K562 (cell line): ENCODE measurements around the gene ROR2.

ENCODE experiments used
- CBFB ChIP-seq: sonication (generic); formaldehyde crosslinking; IDR thresholded peaks from 2 replicates; pipeline ENCODE4 v1.4.0; 2020; ENCODE audit warnings: mild to moderate bottlenecking, missing genetic modification reagents
- EP300 ChIP-seq: IDR thresholded peaks from 2 replicates; pipeline ENCODE4 v1.6.1; 2012; ENCODE audit warnings: low read length, improper control_type of control experiment
- GTF2F1 ChIP-seq: IDR thresholded peaks from 2 replicates; pipeline ENCODE4 v1.6.1; 2011; ENCODE audit warnings: low read depth, low read length, improper control_type of control experiment
- RAD21 ChIP-seq, 2 experiments: fragments of 250-450 bp in 1 of 2; fragments of 450-650 bp in 1 of 2; sonication (Bioruptor Pico) in 1 of 2; formaldehyde crosslinking in 1 of 2; IDR thresholded peaks in 1 of 2; conservative IDR thresholded peaks in 1 of 2; 2 replicates each; pipeline versions ENCODE4 v1.4.0 to v1.8.0; 2020 to 2022; ENCODE audit warnings: mild to moderate bottlenecking in 2 of 2, moderate library complexity in 1 of 2
- TBL1XR1 ChIP-seq, 2 experiments: IDR thresholded peaks; 2 replicates each; pipeline ENCODE4 v1.6.1; 2012; ENCODE audit warnings: improper control_type of control experiment in 2 of 2, low read length in 2 of 2, mild to moderate bottlenecking in 1 of 2

DNA sequence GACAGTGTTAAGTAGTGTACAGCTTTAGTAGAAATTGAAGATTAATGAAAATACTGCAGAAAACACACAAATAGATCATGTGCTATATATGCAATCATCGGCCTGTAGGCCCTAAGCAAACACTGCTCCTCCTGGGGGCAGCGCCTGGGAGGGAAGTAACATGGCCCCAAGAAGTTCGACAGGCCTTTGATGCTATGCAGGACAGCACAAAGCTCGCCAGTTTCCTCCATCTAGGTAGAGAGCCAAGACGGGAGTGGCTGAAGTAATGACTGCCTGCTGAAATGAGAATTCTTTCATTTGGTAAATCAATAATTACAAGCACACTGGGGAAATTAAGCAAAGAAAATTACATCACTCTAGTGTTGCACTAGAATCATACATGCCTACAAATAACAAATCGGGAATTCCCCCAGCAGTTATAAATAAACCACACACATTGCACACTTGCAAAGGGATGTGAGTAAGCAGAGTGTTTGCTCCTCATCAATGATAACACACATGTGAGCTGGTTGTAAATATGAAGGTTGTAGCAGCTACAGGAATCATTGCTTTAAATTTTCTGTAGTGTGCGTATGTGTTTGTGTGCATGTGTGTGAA, 306.4 kb downstream of the ROR2 start:
- no peak for TF ChIP-seq TBL1XR1 (IDR thresholded peaks at IDR 0.05; ENCODE audit: low read length in 2 of 2)
- TF ChIP-seq EP300: no peak
- TF ChIP-seq CBFB: no peak
- TF ChIP-seq GTF2F1: no peak
- TF ChIP-seq RAD21 (CRISPR knock-in tag; conservative IDR thresholded peaks at IDR 0.05 in 1 of 2, IDR thresholded peaks at IDR 0.05 in 1 of 2): no peak
